DND-41 (cell line): Measurements from ENCODE around the gene LRRC32.

Experiments
- ATAC-seq: fragments of 200-7000 bp; cut with Tn5 transposase; 3 replicates; pipeline ENCODE4 v1.9.1; 2021; ENCODE audit warnings: low read depth; ENCODE audit not compliant: insufficient read depth
- DNase-seq: peaks from one replicate; pipeline ENCODE4 v3.0.0-alpha.2; 2020
- H2AFZ ChIP-seq: 2 replicates; pipeline ENCODE4 v1.6.0; 2012; ENCODE audit warnings: low read depth, low read length
- H3K27ac ChIP-seq: 2 replicates; pipeline ENCODE4 v1.5.1; 2012; ENCODE audit warnings: low read length, inconsistent platforms
- H3K27me3 ChIP-seq: fragments of 200-600 bp; sonication (generic); 2 replicates; pipeline ENCODE4 v1.6.0; 2012; ENCODE audit warnings: low read length, mild to moderate bottlenecking, inconsistent platforms; ENCODE audit not compliant: insufficient read depth, poor library complexity
- H3K36me3 ChIP-seq: 2 replicates; pipeline ENCODE4 v1.5.1; 2012; ENCODE audit warnings: low read length, inconsistent platforms; ENCODE audit not compliant: insufficient read depth
- H3K4me1 ChIP-seq: 2 replicates; pipeline ENCODE4 v1.5.1; 2012; ENCODE audit warnings: mild to moderate bottlenecking, low read length; ENCODE audit not compliant: insufficient read depth
- H3K4me2 ChIP-seq: 2 replicates; pipeline ENCODE4 v1.6.0; 2012; ENCODE audit warnings: mild to moderate bottlenecking, moderate library complexity, low read length, inconsistent platforms; ENCODE audit not compliant: insufficient read depth
- H3K4me3 ChIP-seq, 2 experiments: fragments of 200-600 bp in 1 of 2; shearing (Covaris generic) in 1 of 2; 2 replicates each; pipeline ENCODE4 v1.5.1; 2012 to 2016; ENCODE audit warnings: inconsistent platforms in 2 of 2, low read length in 2 of 2, mild to moderate bottlenecking in 2 of 2, low read depth in 1 of 2, moderate library complexity in 1 of 2
- H3K79me2 ChIP-seq: 2 replicates; pipeline ENCODE4 v1.6.0; 2012; ENCODE audit warnings: low read length, inconsistent platforms; ENCODE audit not compliant: insufficient read depth
- H3K9ac ChIP-seq: 2 replicates; pipeline ENCODE4 v1.6.0; 2012; ENCODE audit warnings: low read depth, mild to moderate bottlenecking, inconsistent platforms, low read length, moderate library complexity
- H3K9me3 ChIP-seq: 2 replicates; pipeline ENCODE4 v1.5.1; 2012; ENCODE audit warnings: low read length, moderate library complexity, mild to moderate bottlenecking, inconsistent platforms; ENCODE audit not compliant: insufficient read depth, severe bottlenecking
- H4K20me1 ChIP-seq: 2 replicates; pipeline ENCODE4 v1.6.0; 2012; ENCODE audit warnings: low read length; ENCODE audit not compliant: insufficient read depth
- EZH2 ChIP-seq: IDR thresholded peaks from 3 replicates; pipeline ENCODE4 v1.6.1; 2012; ENCODE audit warnings: borderline replicate concordance, low read depth, mild to moderate bottlenecking, moderate library complexity, low read length, inconsistent platforms; ENCODE audit not compliant: severe bottlenecking
- TF ChIP-seq, protein P1 (sequence below): IDR thresholded peaks from 2 replicates; pipeline ENCODE4 v1.5.1; 2012; ENCODE audit warnings: borderline replicate concordance, low read length, moderate library complexity, mild to moderate bottlenecking; ENCODE audit not compliant: poor library complexity, severe bottlenecking; ENCODE audit errors: extremely low read depth

LRRC32 gene

DNA sequence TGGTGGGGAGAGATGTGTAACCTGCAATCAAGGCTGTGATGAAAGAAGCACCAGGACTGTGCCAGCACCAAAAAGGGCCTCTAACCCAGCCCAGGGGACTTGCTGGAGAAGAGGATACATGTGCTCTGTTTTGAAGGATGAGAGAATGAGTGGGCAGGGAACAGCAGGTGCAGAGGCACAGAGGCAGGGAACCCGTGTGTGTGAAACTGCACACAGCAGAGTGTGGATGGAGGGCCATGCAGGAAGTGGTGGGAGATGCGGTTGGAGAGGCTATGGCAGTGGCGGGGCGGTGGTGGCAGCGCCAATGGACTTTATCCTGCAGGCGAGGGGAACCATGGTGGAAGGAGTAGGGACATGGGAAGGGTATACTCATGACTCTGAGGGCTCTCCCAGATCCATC is 25.2 kb upstream of the LRRC32 start:
- no peaks in the 10 kb centered on the region for H3K36me3 ChIP-seq
- peak; percentile 54 for ATAC-seq
- H3K27ac ChIP-seq = no peak overlapping the region

DNA sequence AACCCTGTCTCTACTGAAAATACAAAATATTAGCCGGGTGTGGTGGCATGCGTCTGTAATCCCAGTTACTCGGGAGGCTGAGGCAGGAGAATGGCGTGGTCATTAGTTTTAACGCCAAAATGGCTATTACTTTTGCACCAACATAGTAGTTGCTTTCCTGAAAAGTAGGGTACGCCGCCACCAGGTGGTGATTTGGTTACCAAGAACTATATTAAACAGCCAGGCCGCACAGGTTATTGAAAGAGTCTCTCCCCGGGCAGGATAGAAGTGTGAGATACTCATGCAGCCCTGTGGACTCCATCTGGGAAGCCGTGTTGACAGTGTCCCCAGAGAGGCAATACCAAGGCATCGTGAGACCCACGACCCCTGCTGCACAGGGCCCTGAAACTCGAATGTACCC is 24.6 kb upstream of the LRRC32 start:
- Histone ChIP-seq H3K27me3 (no peaks in the 10 kb centered on the region), H3K27ac (no peak overlapping the region)
- DNase-seq = no peak

More for the DNA sequence above, 25.2 kb upstream of the LRRC32 start:
- no peaks in the 10 kb centered on the region for H3K27me3 ChIP-seq
- H3K9me3 ChIP-seq = no peaks in the 10 kb centered on the region
- DNase-seq = peak; percentile 12
- TF ChIP-seq, protein P1, sequence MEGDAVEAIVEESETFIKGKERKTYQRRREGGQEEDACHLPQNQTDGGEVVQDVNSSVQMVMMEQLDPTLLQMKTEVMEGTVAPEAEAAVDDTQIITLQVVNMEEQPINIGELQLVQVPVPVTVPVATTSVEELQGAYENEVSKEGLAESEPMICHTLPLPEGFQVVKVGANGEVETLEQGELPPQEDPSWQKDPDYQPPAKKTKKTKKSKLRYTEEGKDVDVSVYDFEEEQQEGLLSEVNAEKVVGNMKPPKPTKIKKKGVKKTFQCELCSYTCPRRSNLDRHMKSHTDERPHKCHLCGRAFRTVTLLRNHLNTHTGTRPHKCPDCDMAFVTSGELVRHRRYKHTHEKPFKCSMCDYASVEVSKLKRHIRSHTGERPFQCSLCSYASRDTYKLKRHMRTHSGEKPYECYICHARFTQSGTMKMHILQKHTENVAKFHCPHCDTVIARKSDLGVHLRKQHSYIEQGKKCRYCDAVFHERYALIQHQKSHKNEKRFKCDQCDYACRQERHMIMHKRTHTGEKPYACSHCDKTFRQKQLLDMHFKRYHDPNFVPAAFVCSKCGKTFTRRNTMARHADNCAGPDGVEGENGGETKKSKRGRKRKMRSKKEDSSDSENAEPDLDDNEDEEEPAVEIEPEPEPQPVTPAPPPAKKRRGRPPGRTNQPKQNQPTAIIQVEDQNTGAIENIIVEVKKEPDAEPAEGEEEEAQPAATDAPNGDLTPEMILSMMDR = no peak
- no peak for TF ChIP-seq EZH2
- no peaks in the 10 kb centered on the region for H3K4me1 ChIP-seq
- H3K4me3 ChIP-seq = no peak overlapping the region
- no peak overlapping the region for H3K9ac ChIP-seq
- no peaks in the 10 kb centered on the region; the same call in 1 of the 2 replicates for H4K20me1 ChIP-seq
- H2AFZ ChIP-seq = no peak overlapping the region
- H3K4me2 ChIP-seq = no peak overlapping the region
- no peaks in the 10 kb centered on the region for H3K79me2 ChIP-seq

DNA sequence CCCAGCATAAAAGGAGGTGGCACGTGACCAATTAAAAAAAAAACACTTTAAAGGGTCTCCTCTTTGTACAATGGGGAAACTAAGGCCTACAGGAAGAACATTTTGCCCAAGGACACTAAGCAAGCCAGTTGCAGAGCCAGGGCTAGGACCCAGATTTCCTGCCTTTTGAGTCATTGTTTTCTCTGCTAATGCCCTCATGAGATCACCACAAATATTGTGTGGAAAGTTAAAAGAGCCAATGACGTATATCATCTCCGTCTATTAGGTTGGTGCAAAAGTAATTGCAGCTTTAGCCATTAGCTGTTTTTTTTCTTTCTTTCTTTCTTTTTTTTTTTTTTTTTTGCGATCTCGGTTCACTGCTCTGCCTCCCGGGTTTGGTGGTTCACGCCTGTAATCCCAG is 24.1 kb upstream of the LRRC32 start:
- DNase-seq = no peak
- no peak overlapping the region for H3K9ac ChIP-seq
- no peaks in the 10 kb centered on the region for H3K9me3 ChIP-seq
- no peaks in the 10 kb centered on the region for H3K4me1 ChIP-seq
- H3K27ac ChIP-seq = no peak overlapping the region
- H3K36me3 ChIP-seq = no peaks in the 10 kb centered on the region
- no peaks in the 10 kb centered on the region for H3K79me2 ChIP-seq
- no peak for ATAC-seq
- H3K4me3 ChIP-seq = no peak overlapping the region
- H3K4me2 ChIP-seq = no peak overlapping the region
- no peaks in the 10 kb centered on the region; the same call in 1 of the 2 replicates for H4K20me1 ChIP-seq
- no peaks in the 10 kb centered on the region for H3K27me3 ChIP-seq
- TF ChIP-seq, protein P1 = no peak
- no peak for TF ChIP-seq EZH2
- H2AFZ ChIP-seq = no peak overlapping the region

More for the DNA sequence above, 24.6 kb upstream of the LRRC32 start:
- Histone ChIP-seq H3K4me1 (no peaks in the 10 kb centered on the region), H2AFZ (no peak overlapping the region), H3K79me2 (no peaks in the 10 kb centered on the region), H3K4me3 (no peak overlapping the region), H3K4me2 (no peak overlapping the region), H3K36me3 (no peaks in the 10 kb centered on the region), H3K9me3 (no peaks in the 10 kb centered on the region), H3K9ac (no peak overlapping the region), H4K20me1 (no peaks in the 10 kb centered on the region; the same call in 1 of the 2 replicates)
- TF ChIP-seq, protein P1 = no peak
- no peak for TF ChIP-seq EZH2
- ATAC-seq = no peak

DNA sequence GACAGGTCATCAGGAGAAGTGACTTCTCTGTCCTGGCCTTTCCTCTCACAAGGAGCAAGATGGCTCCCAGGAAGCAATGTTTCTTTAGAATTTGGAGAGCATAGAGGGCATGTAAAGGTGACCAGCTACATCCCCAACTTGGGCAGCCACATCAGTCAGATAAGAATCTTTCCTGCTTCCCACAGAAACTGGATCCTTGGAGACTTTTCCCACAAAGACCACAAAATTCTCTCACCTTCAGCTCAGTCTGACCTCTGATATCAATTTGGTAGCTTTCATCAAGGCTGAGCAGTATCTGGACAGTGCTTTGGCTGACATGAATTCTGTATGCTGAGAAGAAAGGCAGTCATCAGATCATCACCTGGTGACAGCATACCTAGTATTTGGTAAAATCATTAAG is 23.3 kb upstream of the LRRC32 start:
- Histone ChIP-seq H3K4me3 (no peak overlapping the region), H3K4me1 (no peaks in the 10 kb centered on the region), H3K9me3 (no peaks in the 10 kb centered on the region), H3K9ac (no peak overlapping the region), H2AFZ (no peak overlapping the region), H3K36me3 (no peaks in the 10 kb centered on the region), H3K79me2 (no peaks in the 10 kb centered on the region), H3K27me3 (no peaks in the 10 kb centered on the region), H4K20me1 (no peaks in the 10 kb centered on the region; the same call in 1 of the 2 replicates), H3K4me2 (no peak overlapping the region), H3K27ac (no peak overlapping the region)
- ATAC-seq = no peak
- DNase-seq = no peak
- no peak for TF ChIP-seq EZH2
- TF ChIP-seq, protein P1 = no peak
